ENCODE results near the gene CDV3. TPM values are rescaled to one million over a fixed set of nuclear protein-coding genes. Genes with fewer than 3 reads are reported as not detected.

CDV3 gene
- polyA plus RNA-seq, 2 of the 4 experiments (the other 2 are of a cell fraction): 101 to 120 TPM

DNA sequence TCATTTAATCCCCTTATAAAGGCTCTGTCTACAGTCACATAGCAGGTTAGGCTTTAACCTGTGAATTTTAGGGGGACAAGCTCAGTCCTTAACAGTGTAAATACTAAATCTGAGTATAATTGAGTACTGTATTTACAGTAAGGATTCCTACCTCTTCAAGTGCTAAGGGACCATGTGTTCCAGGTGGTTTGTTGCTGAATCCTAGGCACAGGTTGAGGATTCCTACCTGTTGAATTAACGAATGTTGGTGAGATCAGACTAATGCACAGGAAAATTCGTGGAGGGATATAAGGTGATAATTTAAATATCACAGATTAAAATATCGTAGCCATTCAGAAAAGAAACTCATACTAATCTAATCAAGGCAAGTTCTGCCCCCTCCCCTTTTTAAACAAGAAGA lies 24.9 kb downstream of the CDV3 start:
- no peak; a peak in 2 of 6 replicates for ATAC-seq
- WGBS (ENCODE audit: missing lambda C conversion rate): 86% methylated on average over 3 of the region's 3 CpGs
- H3K9me3 ChIP-seq: no peaks in the 10 kb centered on the region
- POLR2A ChIA-PET: interaction anchor here (1.4 kb wide), 1 partner anchor 25 kb away, joined by 3 read pairs; no protein-coding TSS in a partner anchor
- TF ChIP-seq HEYL (CRISPR knock-in tag; IDR thresholded peaks at IDR 0.05) (no peak), TFCP2L1 (CRISPR knock-in tag; IDR thresholded peaks at IDR 0.05) (no peak), ZSCAN20 (CRISPR knock-in tag; IDR thresholded peaks at IDR 0.05) (no peak), RCOR1 (IDR thresholded peaks at IDR 0.05; ENCODE audit: low read depth, low read length) (no peak), ZFP36 (IDR thresholded peaks at IDR 0.05; ENCODE audit: borderline replicate concordance, partially characterized antibody) (no peak), SREBF2 (IDR thresholded peaks at IDR 0.05) (no peak), NR3C1 (IDR thresholded peaks at IDR 0.05) (no peak), RAD21 (conservative IDR thresholded peaks at IDR 0.05 in 1 of 2, IDR thresholded peaks at IDR 0.05 in 1 of 2) (no peak), NPAS2 (CRISPR knock-in tag; IDR thresholded peaks at IDR 0.05; ENCODE audit: borderline replicate concordance) (no peak)
- TF ChIP-seq, protein P1, sequence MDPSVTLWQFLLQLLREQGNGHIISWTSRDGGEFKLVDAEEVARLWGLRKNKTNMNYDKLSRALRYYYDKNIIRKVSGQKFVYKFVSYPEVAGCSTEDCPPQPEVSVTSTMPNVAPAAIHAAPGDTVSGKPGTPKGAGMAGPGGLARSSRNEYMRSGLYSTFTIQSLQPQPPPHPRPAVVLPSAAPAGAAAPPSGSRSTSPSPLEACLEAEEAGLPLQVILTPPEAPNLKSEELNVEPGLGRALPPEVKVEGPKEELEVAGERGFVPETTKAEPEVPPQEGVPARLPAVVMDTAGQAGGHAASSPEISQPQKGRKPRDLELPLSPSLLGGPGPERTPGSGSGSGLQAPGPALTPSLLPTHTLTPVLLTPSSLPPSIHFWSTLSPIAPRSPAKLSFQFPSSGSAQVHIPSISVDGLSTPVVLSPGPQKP (IDR thresholded peaks at IDR 0.05; ENCODE audit: low read depth, low read length): no peak
- TF ChIP-seq, protein P2, sequence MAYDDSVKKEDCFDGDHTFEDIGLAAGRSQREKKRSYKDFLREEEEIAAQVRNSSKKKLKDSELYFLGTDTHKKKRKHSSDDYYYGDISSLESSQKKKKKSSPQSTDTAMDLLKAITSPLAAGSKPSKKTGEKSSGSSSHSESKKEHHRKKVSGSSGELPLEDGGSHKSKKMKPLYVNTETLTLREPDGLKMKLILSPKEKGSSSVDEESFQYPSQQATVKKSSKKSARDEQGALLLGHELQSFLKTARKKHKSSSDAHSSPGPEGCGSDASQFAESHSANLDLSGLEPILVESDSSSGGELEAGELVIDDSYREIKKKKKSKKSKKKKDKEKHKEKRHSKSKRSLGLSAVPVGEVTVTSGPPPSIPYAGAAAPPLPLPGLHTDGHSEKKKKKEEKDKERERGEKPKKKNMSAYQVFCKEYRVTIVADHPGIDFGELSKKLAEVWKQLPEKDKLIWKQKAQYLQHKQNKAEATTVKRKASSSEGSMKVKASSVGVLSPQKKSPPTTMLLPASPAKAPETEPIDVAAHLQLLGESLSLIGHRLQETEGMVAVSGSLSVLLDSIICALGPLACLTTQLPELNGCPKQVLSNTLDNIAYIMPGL (CRISPR knock-in tag; IDR thresholded peaks at IDR 0.05; ENCODE audit: borderline replicate concordance): no peak
- TF ChIP-seq, protein P3, sequence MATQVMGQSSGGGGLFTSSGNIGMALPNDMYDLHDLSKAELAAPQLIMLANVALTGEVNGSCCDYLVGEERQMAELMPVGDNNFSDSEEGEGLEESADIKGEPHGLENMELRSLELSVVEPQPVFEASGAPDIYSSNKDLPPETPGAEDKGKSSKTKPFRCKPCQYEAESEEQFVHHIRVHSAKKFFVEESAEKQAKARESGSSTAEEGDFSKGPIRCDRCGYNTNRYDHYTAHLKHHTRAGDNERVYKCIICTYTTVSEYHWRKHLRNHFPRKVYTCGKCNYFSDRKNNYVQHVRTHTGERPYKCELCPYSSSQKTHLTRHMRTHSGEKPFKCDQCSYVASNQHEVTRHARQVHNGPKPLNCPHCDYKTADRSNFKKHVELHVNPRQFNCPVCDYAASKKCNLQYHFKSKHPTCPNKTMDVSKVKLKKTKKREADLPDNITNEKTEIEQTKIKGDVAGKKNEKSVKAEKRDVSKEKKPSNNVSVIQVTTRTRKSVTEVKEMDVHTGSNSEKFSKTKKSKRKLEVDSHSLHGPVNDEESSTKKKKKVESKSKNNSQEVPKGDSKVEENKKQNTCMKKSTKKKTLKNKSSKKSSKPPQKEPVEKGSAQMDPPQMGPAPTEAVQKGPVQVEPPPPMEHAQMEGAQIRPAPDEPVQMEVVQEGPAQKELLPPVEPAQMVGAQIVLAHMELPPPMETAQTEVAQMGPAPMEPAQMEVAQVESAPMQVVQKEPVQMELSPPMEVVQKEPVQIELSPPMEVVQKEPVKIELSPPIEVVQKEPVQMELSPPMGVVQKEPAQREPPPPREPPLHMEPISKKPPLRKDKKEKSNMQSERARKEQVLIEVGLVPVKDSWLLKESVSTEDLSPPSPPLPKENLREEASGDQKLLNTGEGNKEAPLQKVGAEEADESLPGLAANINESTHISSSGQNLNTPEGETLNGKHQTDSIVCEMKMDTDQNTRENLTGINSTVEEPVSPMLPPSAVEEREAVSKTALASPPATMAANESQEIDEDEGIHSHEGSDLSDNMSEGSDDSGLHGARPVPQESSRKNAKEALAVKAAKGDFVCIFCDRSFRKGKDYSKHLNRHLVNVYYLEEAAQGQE (IDR thresholded peaks at IDR 0.05): no peak
- TF ChIP-seq, protein P4, sequence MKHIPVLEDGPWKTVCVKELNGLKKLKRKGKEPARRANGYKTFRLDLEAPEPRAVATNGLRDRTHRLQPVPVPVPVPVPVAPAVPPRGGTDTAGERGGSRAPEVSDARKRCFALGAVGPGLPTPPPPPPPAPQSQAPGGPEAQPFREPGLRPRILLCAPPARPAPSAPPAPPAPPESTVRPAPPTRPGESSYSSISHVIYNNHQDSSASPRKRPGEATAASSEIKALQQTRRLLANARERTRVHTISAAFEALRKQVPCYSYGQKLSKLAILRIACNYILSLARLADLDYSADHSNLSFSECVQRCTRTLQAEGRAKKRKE (CRISPR knock-in tag; IDR thresholded peaks at IDR 0.05; ENCODE audit: low read depth): no peak
- TF ChIP-seq, protein P5, sequence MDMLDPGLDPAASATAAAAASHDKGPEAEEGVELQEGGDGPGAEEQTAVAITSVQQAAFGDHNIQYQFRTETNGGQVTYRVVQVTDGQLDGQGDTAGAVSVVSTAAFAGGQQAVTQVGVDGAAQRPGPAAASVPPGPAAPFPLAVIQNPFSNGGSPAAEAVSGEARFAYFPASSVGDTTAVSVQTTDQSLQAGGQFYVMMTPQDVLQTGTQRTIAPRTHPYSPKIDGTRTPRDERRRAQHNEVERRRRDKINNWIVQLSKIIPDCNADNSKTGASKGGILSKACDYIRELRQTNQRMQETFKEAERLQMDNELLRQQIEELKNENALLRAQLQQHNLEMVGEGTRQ (IDR thresholded peaks at IDR 0.05): no peak
- CTCF ChIA-PET: no interaction called here
- DNase-seq (ENCODE audit: low read depth in 1 of 2, low spot score in 1 of 2): no peak
- FAIRE-seq: no peak
- H3K4me3 ChIP-seq: no peak overlapping the region
- no peak overlapping the region for H3K4me2 ChIP-seq
- no peaks in the 10 kb centered on the region for H3K4me1 ChIP-seq
- H3K27ac ChIP-seq: no peak overlapping the region

DNA sequence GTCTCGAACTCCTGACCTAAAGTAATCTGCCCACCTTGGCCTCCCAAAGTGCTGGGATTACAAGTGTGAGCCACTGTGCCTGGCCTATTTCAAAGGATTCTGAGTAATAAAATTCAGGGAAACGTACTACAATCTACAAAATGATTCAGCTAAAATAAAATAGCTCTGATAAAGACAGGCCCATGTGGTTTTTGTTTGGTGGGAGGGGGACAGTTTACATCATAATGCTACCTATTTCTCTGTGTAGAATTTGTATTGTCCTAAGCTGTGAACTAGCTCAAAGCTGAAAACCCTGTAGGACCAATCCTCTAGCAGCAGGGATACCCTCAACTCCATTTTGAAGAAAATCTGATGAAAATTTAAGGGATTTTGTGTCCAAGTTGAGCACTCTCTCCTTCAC lies 25.8 kb downstream of the CDV3 start:
- Histone ChIP-seq H3K4me2 (no peak overlapping the region), H3K4me3 (no peak overlapping the region), H3K9me3 (no peaks in the 10 kb centered on the region), H3K4me1 (no peaks in the 10 kb centered on the region), H3K27ac (no peak overlapping the region)
- ATAC-seq (no peak), FAIRE-seq (no peak), DNase-seq (ENCODE audit: low read depth in 1 of 2, low spot score in 1 of 2) (no peak)
- ChIA-PET CTCF (no interaction called here), POLR2A (no interaction called here)
- 94% methylated on average over 2 of the region's 2 CpGs for WGBS (ENCODE audit: missing lambda C conversion rate)
- no peak for TF ChIP-seq HOXA7 (CRISPR knock-in tag; IDR thresholded peaks at IDR 0.05)
- no peak for TF ChIP-seq RNF2 (IDR thresholded peaks at IDR 0.05; ENCODE audit: borderline replicate concordance, low read depth)
- TF ChIP-seq, protein P6, sequence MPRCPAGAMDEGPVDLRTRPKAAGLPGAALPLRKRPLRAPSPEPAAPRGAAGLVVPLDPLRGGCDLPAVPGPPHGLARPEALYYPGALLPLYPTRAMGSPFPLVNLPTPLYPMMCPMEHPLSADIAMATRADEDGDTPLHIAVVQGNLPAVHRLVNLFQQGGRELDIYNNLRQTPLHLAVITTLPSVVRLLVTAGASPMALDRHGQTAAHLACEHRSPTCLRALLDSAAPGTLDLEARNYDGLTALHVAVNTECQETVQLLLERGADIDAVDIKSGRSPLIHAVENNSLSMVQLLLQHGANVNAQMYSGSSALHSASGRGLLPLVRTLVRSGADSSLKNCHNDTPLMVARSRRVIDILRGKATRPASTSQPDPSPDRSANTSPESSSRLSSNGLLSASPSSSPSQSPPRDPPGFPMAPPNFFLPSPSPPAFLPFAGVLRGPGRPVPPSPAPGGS (IDR thresholded peaks at IDR 0.05): no peak
- no peak for TF ChIP-seq RARB (CRISPR knock-in tag; IDR thresholded peaks at IDR 0.05)
- TF ChIP-seq, protein P4 (CRISPR knock-in tag; IDR thresholded peaks at IDR 0.05; ENCODE audit: low read depth): no peak
- TF ChIP-seq, protein P2 (CRISPR knock-in tag; IDR thresholded peaks at IDR 0.05; ENCODE audit: borderline replicate concordance): no peak
- TF ChIP-seq FOSL2 (IDR thresholded peaks at IDR 0.05): no peak
- TF ChIP-seq FOSL2 (CRISPR knock-in tag; IDR thresholded peaks at IDR 0.05): no peak
- no peak for TF ChIP-seq JUN (IDR thresholded peaks at IDR 0.05)
- TF ChIP-seq ZC3H11A (IDR thresholded peaks at IDR 0.05): no peak
- TF ChIP-seq HOXB5 (CRISPR knock-in tag; IDR thresholded peaks at IDR 0.05): no peak
- no peak for TF ChIP-seq FOXS1 (CRISPR knock-in tag; IDR thresholded peaks at IDR 0.05)
- no peak for TF ChIP-seq JUNB (IDR thresholded peaks at IDR 0.05)
- no peak for TF ChIP-seq POLR2A (IDR thresholded peaks at IDR 0.05; ENCODE audit: low read length)

Data from A549 (cell line).